GM15510 (cell line): Measurements from ENCODE around the gene NET1.

ENCODE experiments used
- POLR2A ChIP-seq: IDR thresholded peaks from 3 replicates; pipeline ENCODE4 v1.6.1; 2011; ENCODE audit warnings: borderline replicate concordance; ENCODE audit not compliant: insufficient read length; ENCODE audit errors: extremely low read depth

The NET1 gene

DNA sequence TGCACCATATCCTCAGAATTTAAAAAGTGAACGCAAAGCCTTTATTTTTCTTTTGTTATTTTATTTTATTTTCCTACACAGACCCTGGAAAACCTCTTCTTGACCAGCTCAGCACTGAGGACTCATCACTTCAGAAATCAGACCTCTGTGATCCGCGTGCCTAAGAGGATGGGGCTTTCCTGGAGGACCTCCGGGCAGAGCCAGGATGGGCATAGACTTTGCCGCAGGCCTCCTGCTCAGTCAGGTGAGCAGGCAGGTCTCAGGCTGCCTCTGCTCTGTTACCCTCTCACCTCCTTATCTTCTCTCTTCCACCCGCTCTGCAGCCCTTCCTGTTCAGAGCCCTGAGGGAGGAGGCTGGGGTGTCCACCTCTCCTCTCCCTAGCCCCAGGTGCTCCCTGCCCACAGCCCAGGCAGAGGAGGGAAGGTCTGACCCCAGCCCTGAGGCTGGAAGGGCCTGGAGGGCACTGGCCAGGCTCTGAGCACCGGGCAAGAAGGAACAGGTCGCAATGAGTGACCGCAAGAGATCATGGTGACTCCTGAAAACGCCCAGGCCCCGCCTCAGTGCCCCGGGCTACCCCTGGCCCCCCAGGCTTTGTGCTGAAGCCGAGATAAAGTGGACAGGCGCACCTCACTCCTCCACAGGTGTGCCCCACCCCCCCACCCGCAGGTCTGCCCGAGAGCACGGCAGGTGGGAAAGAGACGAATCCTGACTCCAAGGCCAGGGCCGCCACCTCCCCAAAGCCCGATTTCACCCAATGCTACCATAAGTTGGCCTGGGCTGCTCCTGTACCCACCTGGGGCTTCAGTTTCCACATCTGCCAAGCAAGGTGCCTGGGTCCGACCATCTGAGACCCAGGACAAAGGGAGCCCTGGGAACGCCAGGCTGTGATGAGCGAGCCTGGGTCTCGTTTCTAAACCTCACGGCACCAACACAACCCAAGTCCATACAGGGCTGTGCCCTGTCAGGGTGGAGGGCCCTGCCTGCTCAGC, 84.2 kb downstream of the NET1 start:
- TF ChIP-seq POLR2A: no peak

GRCh38 chr10:5497289-5497688, 84.9 kb downstream of the NET1 start:
- no peak for TF ChIP-seq POLR2A

GRCh38 chr10:5497948-5498730, 85.8 kb downstream of the NET1 start:
- no peak for TF ChIP-seq POLR2A

DNA sequence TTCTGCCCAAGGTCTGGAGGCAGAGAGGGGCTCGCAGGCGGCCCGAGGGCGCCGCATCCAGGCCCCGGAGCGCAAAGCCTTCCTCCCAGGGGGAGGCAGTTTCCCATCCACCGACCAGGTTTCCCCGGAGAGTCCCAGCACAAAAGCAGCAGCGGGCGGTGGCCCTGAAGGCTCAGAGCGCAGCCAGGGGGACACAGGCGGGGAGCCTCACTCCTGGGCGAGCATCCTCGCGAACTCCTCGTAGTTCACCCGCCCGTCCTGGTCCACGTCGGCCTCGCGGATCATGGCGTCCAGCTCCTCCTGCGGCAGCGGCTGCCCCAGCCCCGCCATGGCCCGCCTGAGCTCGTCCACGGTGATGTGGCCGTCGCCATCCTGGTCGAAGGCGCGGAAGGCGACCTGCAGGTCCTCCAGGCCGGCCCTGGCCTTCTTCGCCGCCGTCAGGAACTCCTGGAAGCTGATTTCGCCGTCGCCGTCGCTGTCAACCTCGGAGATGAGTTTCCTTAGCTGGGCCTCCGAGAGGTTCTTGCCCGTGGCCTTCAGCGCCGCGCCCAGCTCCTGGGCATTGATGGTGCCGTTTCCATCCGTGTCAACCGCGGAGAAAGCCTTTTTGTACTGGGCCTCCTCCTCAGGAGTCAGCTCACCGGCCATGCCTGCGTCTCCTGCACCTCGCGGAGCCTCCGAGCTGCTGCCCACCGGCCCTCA, 86.6 kb downstream of the NET1 start:
- no peak for TF ChIP-seq POLR2A

- no peak for TF ChIP-seq POLR2A
These were observed 87.3 kb downstream of the NET1 start, which contains the start of gene CALML5 for GRCh38 chr10:5499493-5500140. CALML5 (minus strand) TSS chr10:5499570; CDS start chr10:5499438, 132 bp downstream.

- TF ChIP-seq POLR2A: no peak
These were observed 87.9 kb downstream of the NET1 start for GRCh38 chr10:5500162-5500670.

- no peak for TF ChIP-seq POLR2A
These were observed 88.6 kb downstream of the NET1 start for GRCh38 chr10:5500910-5501309.

- no peak for TF ChIP-seq POLR2A
These were observed 89.7 kb downstream of the NET1 start for GRCh38 chr10:5502061-5502521.

DNA sequence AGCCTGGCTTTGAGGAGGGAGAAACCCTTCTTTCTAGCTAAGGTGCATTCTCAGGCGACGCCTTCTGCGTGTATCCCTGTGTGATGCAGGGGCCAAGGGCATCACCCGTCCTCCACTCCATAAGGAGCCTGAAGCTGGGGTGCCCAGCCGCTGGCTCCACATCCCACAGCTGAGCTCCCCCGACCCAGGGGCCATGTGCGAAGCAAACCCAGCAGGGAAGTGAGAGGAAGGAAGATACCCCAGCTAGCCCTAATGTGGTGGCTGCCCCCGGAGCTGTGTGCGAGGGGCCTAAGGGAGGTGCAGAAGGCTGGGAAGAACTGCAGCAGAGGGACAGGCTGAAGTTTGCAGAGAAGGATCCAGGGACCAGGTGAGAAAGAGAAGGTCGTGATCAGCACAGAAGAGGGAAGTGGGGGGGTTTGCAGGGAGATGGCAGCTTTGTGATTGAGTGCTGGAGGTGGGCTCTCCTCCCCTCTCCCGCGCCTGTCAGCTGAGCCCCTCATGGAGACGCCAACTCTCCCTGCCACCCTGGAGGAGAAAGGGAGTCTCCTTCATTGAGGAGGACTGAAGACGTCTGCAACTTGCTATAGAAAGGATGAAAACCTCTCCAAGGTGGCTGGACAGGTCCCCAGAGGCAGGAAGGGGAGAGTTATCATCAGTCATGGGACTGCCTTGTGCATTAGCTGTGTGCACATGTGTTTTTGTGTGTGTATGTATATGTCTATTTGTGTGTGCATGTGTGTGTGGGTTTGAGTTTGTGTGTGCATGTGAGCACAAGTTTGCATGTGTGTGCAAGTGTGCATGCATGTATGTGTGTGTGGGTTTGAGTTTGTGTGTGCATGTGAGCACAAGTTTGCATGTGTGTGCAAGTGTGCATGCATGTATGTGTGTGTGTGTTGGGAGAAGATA, 90.5 kb downstream of the NET1 start:
- no peak for TF ChIP-seq POLR2A

- TF ChIP-seq POLR2A: no peak
These were observed 91.1 kb downstream of the NET1 start for GRCh38 chr10:5503477-5503835.

DNA sequence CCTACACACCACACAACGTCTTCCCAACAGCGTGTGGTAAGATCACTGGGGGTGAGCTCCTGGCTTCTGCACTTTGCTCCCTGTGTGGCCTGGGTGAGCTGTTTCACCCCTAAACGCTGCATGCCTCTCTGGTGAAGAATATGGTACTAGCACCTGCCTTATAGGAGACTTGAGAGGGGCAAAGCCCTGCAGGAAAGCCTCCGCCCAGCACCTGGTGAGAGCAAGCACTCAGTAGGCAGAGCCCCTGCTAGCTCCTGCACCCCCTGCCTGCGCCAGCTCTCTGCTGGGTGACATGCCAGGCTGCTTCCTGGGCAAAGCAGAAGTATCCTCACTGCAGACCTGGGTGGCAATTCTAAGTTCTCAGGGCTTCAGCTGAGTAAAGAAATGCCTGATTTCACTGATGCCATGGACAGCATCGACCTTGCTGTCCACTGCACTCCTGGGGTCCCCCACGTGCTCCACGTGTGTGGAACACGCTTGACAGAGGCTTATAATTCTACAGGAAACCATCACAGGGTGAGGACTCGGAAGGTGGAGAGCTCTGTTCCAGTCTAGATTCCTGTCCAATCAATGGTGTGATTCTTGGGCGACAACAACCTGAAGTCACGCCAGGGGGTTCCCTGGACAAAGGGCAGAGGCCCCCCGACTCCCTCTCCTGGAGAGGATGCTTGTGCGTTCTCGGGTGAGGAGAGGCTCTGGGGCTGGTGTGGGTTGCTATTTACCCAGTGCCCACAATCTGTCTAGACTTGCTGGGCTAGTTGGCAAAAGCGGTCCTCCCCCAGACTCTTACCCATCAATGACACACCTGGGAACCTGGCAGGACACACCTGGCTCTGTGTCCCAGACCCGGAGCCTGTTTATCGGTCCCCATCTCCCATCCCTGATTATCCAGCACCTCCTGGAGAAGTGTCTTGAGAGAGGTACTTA, 92.1 kb downstream of the NET1 start:
- TF ChIP-seq POLR2A: no peak

GRCh38 chr10:5506246-5506645, 93.9 kb downstream of the NET1 start:
- no peak for TF ChIP-seq POLR2A
